Kidney (tissue), 14 donors: Measurements from ENCODE around the gene GAPT. TPM values are rescaled to one million over a fixed set of nuclear protein-coding genes. Genes with fewer than 3 reads are reported as not detected.

Source experiments
- DNase-seq, 5 donors: peaks; one replicate each; pipeline ENCODE4 v3.0.0-alpha.2; 2013 to 2020
- FAIRE-seq: peaks from 2 replicates; lab custom pipeline; 2012; peaks lifted over from hg19 to GRCh38; lab: Jason Lieb, UNC
- H3K27ac ChIP-seq, 2 donors: one replicate each; pipeline ENCODE4 v1.7.0; 2013; ENCODE audit warnings: low read depth in 2 of 2, low read length in 2 of 2, inconsistent platforms in 1 of 2
- H3K27me3 ChIP-seq: one replicate; pipeline ENCODE4 v1.7.1; 2013; ENCODE audit warnings: low read length, inconsistent platforms; ENCODE audit not compliant: control insufficient read depth, insufficient read depth
- H3K36me3 ChIP-seq, 3 donors: one replicate each; pipeline versions ENCODE4 v1.7.0 to v1.7.1; 2013; ENCODE audit warnings: low read length in 3 of 3, control low read depth in 1 of 3, inconsistent platforms in 1 of 3; ENCODE audit not compliant: insufficient read depth in 3 of 3, control insufficient read depth in 2 of 3
- H3K4me1 ChIP-seq, 3 donors: one replicate each; pipeline versions ENCODE4 v1.7.0 to v1.7.1; 2013; ENCODE audit warnings: low read length in 3 of 3, inconsistent platforms in 1 of 3, low read depth in 1 of 3; ENCODE audit not compliant: control insufficient read depth in 2 of 3, insufficient read depth in 2 of 3
- H3K4me3 ChIP-seq, 3 donors: one replicate each; pipeline versions ENCODE4 v1.7.0 to v1.8.1; 2013; ENCODE audit warnings: low read length in 3 of 3, control low read depth in 1 of 3, inconsistent platforms in 1 of 3
- H3K9ac ChIP-seq, 3 donors: one replicate each; pipeline versions ENCODE4 v1.7.0 to v1.7.1; 2013; ENCODE audit warnings: low read length in 3 of 3, control low read depth in 1 of 3, inconsistent platforms in 1 of 3
- H3K9me3 ChIP-seq, 3 donors: one replicate each; pipeline versions ENCODE4 v1.7.0 to v1.7.1; 2013; ENCODE audit warnings: low read length in 3 of 3, control low read depth in 1 of 3, inconsistent platforms in 1 of 3; ENCODE audit not compliant: control insufficient read depth in 2 of 3, insufficient read depth in 1 of 3
- intact Hi-C: fragments of 100-400 bp; cut with DNase I; formaldehyde crosslinking; loops from one replicate; pipeline ENCODE4 v1.11.1; 2022
- polyA plus RNA-seq: library from polyadenylated mRNA; stranded (reverse); fragments of 350-450 nt; fragmentation: Illumina TruSeq; extraction: RNeasy Lipid Tissue Mini Kit (QIAGEN cat#74804); gene quantifications from one replicate; pipeline ENCODE4 v1.2.3, GENCODE V29; 2014; ENCODE audit warnings: low read depth, low replicate concordance; ENCODE audit not compliant: insufficient read depth
- total RNA-seq: library from RNA; stranded (reverse); fragmentation: NEBNext Ultra II Directional; extraction: Animal tissue kit (Norgen Biotek cat#: 25700); gene quantifications from one replicate; pipeline ENCODE4 v1.2.1, GENCODE V29; 2021
- TF ChIP-seq, protein P1 (sequence below): IDR thresholded peaks from 3 replicates; pipeline ENCODE4 v1.5.1; 2012; ENCODE audit warnings: mild to moderate bottlenecking, moderate library complexity, borderline replicate concordance; ENCODE audit not compliant: insufficient read depth; ENCODE audit errors: extremely low read depth
- donor health status: control.
- donor health status: control.
- donor health status: control.
- donor health status: control.
- donor health status: control.
- donor health status: DM: yes; HTN: yes; CAD: no.
- donor health status: Normal renal cell carcinoma (clear cell type).

The GAPT gene
- total and polyA plus RNA-seq, 2 donors from 2014 or later, result 0.32 to 3.9 TPM

DNA sequence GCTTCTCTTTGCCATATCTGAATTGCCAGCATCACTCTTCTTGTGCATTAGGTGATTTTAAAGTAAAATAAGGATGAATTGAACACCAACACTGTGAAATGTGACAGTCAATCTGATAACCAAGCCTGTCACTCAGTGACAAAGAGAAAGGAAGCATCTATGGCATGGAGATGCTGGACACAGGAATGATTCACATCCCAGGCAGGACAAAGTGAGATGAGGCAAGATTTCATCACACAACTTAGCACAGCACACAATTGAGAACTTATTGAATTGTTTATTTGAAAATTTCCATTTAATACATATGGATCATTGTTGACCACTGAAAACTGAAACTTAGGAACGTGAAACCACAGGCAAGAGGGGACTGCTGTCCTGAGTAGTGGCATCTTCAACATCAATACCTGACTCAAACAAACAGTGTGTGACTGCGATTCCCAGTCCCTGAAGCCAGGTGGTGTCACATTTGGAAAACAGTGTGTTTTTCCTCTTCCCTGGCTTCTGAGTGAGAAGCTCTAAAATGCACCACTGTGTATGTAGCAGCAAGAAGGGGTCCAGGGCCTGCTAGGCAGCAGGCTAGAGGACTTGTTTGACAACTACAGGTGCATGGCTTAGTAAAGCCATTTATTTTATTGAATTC lies 10.7 kb downstream of the GAPT start:
- no peak for DNase-seq
- no peaks in the 10 kb centered on the region for H3K9me3 ChIP-seq
- H3K27ac ChIP-seq, result no peak overlapping the region
- H3K9ac ChIP-seq, result no peak overlapping the region
- TF ChIP-seq, protein P1, sequence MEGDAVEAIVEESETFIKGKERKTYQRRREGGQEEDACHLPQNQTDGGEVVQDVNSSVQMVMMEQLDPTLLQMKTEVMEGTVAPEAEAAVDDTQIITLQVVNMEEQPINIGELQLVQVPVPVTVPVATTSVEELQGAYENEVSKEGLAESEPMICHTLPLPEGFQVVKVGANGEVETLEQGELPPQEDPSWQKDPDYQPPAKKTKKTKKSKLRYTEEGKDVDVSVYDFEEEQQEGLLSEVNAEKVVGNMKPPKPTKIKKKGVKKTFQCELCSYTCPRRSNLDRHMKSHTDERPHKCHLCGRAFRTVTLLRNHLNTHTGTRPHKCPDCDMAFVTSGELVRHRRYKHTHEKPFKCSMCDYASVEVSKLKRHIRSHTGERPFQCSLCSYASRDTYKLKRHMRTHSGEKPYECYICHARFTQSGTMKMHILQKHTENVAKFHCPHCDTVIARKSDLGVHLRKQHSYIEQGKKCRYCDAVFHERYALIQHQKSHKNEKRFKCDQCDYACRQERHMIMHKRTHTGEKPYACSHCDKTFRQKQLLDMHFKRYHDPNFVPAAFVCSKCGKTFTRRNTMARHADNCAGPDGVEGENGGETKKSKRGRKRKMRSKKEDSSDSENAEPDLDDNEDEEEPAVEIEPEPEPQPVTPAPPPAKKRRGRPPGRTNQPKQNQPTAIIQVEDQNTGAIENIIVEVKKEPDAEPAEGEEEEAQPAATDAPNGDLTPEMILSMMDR, result no peak
- no peak for FAIRE-seq
- no peaks in the 10 kb centered on the region for H3K36me3 ChIP-seq
- H3K4me1 ChIP-seq, result no peaks in the 10 kb centered on the region
- no peaks in the 10 kb centered on the region for H3K27me3 ChIP-seq
- no peak overlapping the region for H3K4me3 ChIP-seq
- intact Hi-C loops, result no loop called here

DNA sequence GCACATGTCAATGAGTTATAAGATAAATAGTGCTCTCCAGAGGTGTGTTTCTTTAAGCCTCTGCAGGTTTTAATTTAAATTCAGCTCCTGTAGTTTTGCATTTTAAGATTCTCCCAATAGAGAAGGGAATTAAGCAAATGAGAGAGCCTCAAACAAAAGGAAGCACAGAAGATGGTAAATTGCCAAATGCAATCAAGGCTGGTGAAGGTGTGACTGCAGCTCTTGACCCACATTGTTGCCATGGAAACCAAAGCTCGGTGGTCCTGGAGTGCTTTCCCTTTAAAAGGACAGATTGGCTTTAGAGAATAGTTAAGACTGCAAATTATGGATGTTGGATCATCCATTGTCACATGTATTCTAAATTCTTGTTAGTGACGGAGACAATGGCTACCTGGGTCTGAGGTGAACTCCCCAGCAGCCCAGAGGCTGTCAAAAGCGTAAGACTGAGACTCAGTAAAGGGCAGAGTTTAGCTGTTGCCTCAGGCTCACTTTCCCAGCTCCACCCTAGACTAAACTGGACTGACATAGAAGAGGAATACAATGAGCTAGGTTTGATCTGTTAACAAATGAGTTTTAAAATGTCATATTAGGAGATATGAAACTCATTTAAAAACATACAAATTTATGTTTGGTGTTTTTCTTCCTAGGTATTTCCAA lies 12.3 kb downstream of the GAPT start:
- Histone ChIP-seq H3K4me1 (no peaks in the 10 kb centered on the region), H3K9ac (no peak overlapping the region), H3K9me3 (no peaks in the 10 kb centered on the region), H3K27ac (no peak overlapping the region), H3K36me3 (no peaks in the 10 kb centered on the region), H3K27me3 (no peaks in the 10 kb centered on the region), H3K4me3 (no peak overlapping the region)
- intact Hi-C loops, result no loop called here
- DNase-seq, result no peak
- TF ChIP-seq, protein P1, result no peak
- FAIRE-seq, result no peak

DNA sequence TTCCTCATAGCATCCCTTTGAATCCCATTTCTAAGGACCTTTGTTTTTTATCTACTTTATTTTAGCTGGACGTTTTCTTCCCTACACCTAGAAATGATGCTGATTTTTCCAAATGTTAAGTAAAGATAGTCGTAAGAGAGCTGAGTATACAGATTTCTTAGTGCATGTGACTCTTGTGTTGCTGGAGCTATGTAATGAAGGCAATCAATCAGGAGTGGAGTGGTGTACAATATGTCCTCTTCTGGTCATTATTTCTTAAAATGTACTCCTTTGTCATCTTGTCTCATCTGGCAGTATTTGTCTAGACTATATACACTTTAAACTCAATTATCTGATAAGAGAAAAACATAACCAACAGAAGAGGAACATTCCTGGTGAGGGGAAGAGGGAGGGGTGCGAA lies 13.5 kb downstream of the GAPT start:
- intact Hi-C loops, result no loop called here

More for the DNA sequence above, 13.5 kb downstream of the GAPT start:
- Histone ChIP-seq H3K9me3 (no peaks in the 10 kb centered on the region), H3K27me3 (no peaks in the 10 kb centered on the region), H3K4me3 (no peak overlapping the region), H3K9ac (no peak overlapping the region), H3K4me1 (no peaks in the 10 kb centered on the region), H3K27ac (no peak overlapping the region), H3K36me3 (no peaks in the 10 kb centered on the region)
- TF ChIP-seq, protein P1, result no peak
- no peak for FAIRE-seq
- DNase-seq, result no peak
